H54 (cell line): ENCODE data around the gene TBXAS1.

Source experiments
- DNase-seq: peaks from one replicate; pipeline ENCODE4 v3.0.0; 2011; ENCODE audit warnings: low spot score, mixed read lengths; ENCODE audit not compliant: insufficient read length
- FAIRE-seq: peaks from 3 replicates; lab custom pipeline; 2011; peaks lifted over from hg19 to GRCh38; lab: Jason Lieb, UNC
- POLR2A ChIP-seq: IDR thresholded peaks from 2 replicates; pipeline ENCODE4 v1.6.1; 2011; ENCODE audit warnings: low read depth, mild to moderate bottlenecking, low read length

Gene TBXAS1

GRCh38 chr7:139875821-139876241 is 46.8 kb downstream of the TBXAS1 start:
- DNase-seq (no peak), FAIRE-seq (no peak)
- no peak for TF ChIP-seq POLR2A

GRCh38 chr7:139876622-139877283 is 47.7 kb downstream of the TBXAS1 start:
- no peak for DNase-seq
- FAIRE-seq = no peak
- no peak for TF ChIP-seq POLR2A

GRCh38 chr7:139883814-139884213 is 54.8 kb downstream of the TBXAS1 start:
- FAIRE-seq = no peak

GRCh38 chr7:139884441-139884840 is 55.4 kb downstream of the TBXAS1 start:
- DNase-seq (no peak), FAIRE-seq (no peak)
- no peak for TF ChIP-seq POLR2A

More at GRCh38 chr7:139883814-139884213, 54.8 kb downstream of the TBXAS1 start:
- TF ChIP-seq POLR2A = no peak
- no peak for DNase-seq

- no peak for FAIRE-seq
- no peak for DNase-seq
- TF ChIP-seq POLR2A = no peak
Observed at GRCh38 chr7:139885511-139885910, 56.4 kb downstream of the TBXAS1 start.

- no peak for TF ChIP-seq POLR2A
- FAIRE-seq (no peak), DNase-seq (no peak)
Observed at GRCh38 chr7:139886206-139886605, 57.1 kb downstream of the TBXAS1 start.

- TF ChIP-seq POLR2A = no peak
- no peak for DNase-seq
- FAIRE-seq = no peak
Observed at GRCh38 chr7:139886899-139887298, 57.8 kb downstream of the TBXAS1 start.

- DNase-seq (no peak), FAIRE-seq (no peak)
- TF ChIP-seq POLR2A = no peak
Observed at GRCh38 chr7:139887992-139888481, 59.0 kb downstream of the TBXAS1 start.

GRCh38 chr7:139889186-139889871 is 60.3 kb downstream of the TBXAS1 start:
- FAIRE-seq (no peak), DNase-seq (no peak)
- TF ChIP-seq POLR2A = no peak

- DNase-seq = no peak
- FAIRE-seq = no peak
- no peak for TF ChIP-seq POLR2A
Observed at GRCh38 chr7:139893461-139893860, 64.4 kb downstream of the TBXAS1 start.

GRCh38 chr7:139893999-139894398 is 64.9 kb downstream of the TBXAS1 start:
- FAIRE-seq (no peak), DNase-seq (no peak)
- TF ChIP-seq POLR2A = no peak

GRCh38 chr7:139895141-139895829 is 66.2 kb downstream of the TBXAS1 start:
- FAIRE-seq = no peak
- TF ChIP-seq POLR2A = no peak
- DNase-seq = no peak

- no peak for TF ChIP-seq POLR2A
- DNase-seq = no peak
- no peak for FAIRE-seq
Observed at GRCh38 chr7:139896288-139896687, 67.2 kb downstream of the TBXAS1 start.

GRCh38 chr7:139896831-139897230 is 67.8 kb downstream of the TBXAS1 start:
- no peak for TF ChIP-seq POLR2A
- no peak for FAIRE-seq
- DNase-seq = no peak
